Adrenal gland (tissue), 12 donors: ENCODE measurements around the gene LYPD8. TPM values are rescaled to one million over a fixed set of nuclear protein-coding genes. Genes with fewer than 3 reads are reported as not detected.

Experiments used
- DNase-seq, 7 donors: peaks; one replicate each; pipeline ENCODE4 v3.0.0-alpha.2; 2019 to 2020
- H3K27ac ChIP-seq, 5 donors: fragments of 200-600 bp; sonication (generic) in 4 of 5; 1 replicate in 3 of 5; 2 replicates in 2 of 5; pipeline versions ENCODE4 v1.5.1 to v1.8.0; 2016 to 2020; ENCODE audit warnings: mild to moderate bottlenecking in 1 of 5
- H3K27me3 ChIP-seq: fragments of 200-600 bp; 2 replicates; pipeline ENCODE4 v1.8.0; 2021
- H3K36me3 ChIP-seq, 2 donors: fragments of 200-600 bp; replicated peaks in 1 of 2; 1 replicate in 1 of 2; 2 replicates in 1 of 2; pipeline versions ENCODE4 v1.5.1 to v1.8.0; 2018 to 2022
- H3K4me1 ChIP-seq, 2 donors: fragments of 200-600 bp; replicated peaks in 1 of 2; 1 replicate in 1 of 2; 2 replicates in 1 of 2; pipeline versions ENCODE4 v1.5.1 to v1.8.0; 2018 to 2021
- H3K4me3 ChIP-seq, 4 donors: fragments of 200-600 bp; sonication (generic) in 3 of 4; one replicate each; pipeline ENCODE4 v1.5.1; 2016 to 2018
- H3K9me3 ChIP-seq, 3 donors: fragments of 200-600 bp; sonication (generic) in 1 of 3; replicated peaks in 1 of 3; 1 replicate in 2 of 3; 2 replicates in 1 of 3; pipeline versions ENCODE4 v1.5.1 to v1.8.0; 2016 to 2021
- CTCF ChIP-seq, 6 experiments: fragments of 450-650 bp in 4 of 6; fragments of 200-600 bp in 2 of 6; sonication (generic) in 1 of 6; IDR thresholded peaks; 1 replicate in 5 of 6; 2 replicates in 1 of 6; pipeline versions ENCODE4 v1.5.1 to v1.8.0; 2016 to 2021; ENCODE audit warnings: antibody characterized with exemption in 6 of 6, mild to moderate bottlenecking in 2 of 6, moderate library complexity in 1 of 6
- POLR2A ChIP-seq, 2 donors: fragments of 450-650 bp; IDR thresholded peaks; one replicate each; pipeline ENCODE4 v1.6.1; 2017; ENCODE audit warnings: antibody characterized with exemption in 2 of 2, mild to moderate bottlenecking in 2 of 2, moderate library complexity in 1 of 2
- WGBS, 4 donors: extraction: QIAGEN DNeasy Blood & Tissue Kit in 2 of 4; methylation state at CpG; one replicate each; pipeline versions ENCODE4 v1.1.5 to v1.1.7; 2013 to 2017; 5-methylcytosine and 5-hydroxymethylcytosine counted together
- intact Hi-C, 2 donors: fragments of 100-400 bp; cut with DNase I; formaldehyde crosslinking; loops; one replicate each; pipeline versions ENCODE4 v1.14.1 to v1.15.0; 2022 to 2023
- polyA plus RNA-seq, 3 donors: library from polyadenylated mRNA; stranded (reverse); fragments of 200-250 nt in 2 of 3; fragments of 350-450 nt in 1 of 3; fragmentation: Illumina TruSeq in 1 of 3; extraction: RNeasy Lipid Tissue Mini Kit (QIAGEN cat#74804) in 1 of 3; gene quantifications; one replicate each; pipeline ENCODE4 v1.2.3, GENCODE V29; 2013 to 2014
- total RNA-seq, 9 donors: library from RNA; depleted of rRNA in 4 of 9; stranded (reverse); fragments of >200 nt in 4 of 9; fragments of 120-200 nt in 1 of 9; fragmentation: NEBNext Ultra II Directional in 1 of 9; extraction: Animal tissue kit (Norgen Biotek cat#: 25700) in 1 of 9; gene quantifications; one replicate each; pipeline versions ENCODE4 v1.1.0 to v1.2.4, GENCODE V29; 2013 to 2023
- donor health status: healthy with polysubstance abuse.
- donor health status: Bipolar disorder and iron deficiency.
- donor health status: DM: yes; HTN: yes; CAD: no.
- donor health status: DM: no; HTN: no; CAD: no.
- donor health status: DM: no; HTN: no; CAD: no.
- donor health status: DM: yes; HTN: yes; CAD: no.

The LYPD8 gene
- total and polyA plus RNA-seq, 12 donors: 0.13 TPM; not detected in 11

GRCh38 chr1:248753708-248754280 is 1.8 kb downstream of the LYPD8 start:
- no peak overlapping the region for H3K4me3 ChIP-seq
- no peaks in the 10 kb centered on the region for H3K4me1 ChIP-seq
- H3K36me3 ChIP-seq: no peaks in the 10 kb centered on the region
- intact Hi-C loops: no loop called here
- no peaks in the 10 kb centered on the region for H3K9me3 ChIP-seq
- no peak overlapping the region for H3K27ac ChIP-seq
- TF ChIP-seq POLR2A (IDR thresholded peaks at IDR 0.05): no peak
- H3K27me3 ChIP-seq: no peaks in the 10 kb centered on the region
- no peak for DNase-seq
- 88 to 100% (median 96%) methylated on average over 2 of the region's 2 CpGs for WGBS, 4 donors

- 89 to 100% (median 96%) methylated on average over 1 of the region's 1 CpG for WGBS, 4 donors
- Histone ChIP-seq H3K36me3 (no peaks in the 10 kb centered on the region), H3K4me1 (no peaks in the 10 kb centered on the region), H3K27ac (no peak overlapping the region), H3K4me3 (no peak overlapping the region), H3K27me3 (no peaks in the 10 kb centered on the region), H3K9me3 (no peaks in the 10 kb centered on the region)
- intact Hi-C loops: no loop called here
- no peak for DNase-seq
- TF ChIP-seq POLR2A (IDR thresholded peaks at IDR 0.05) (no peak), CTCF (IDR thresholded peaks at IDR 0.05) (no peak)
Observed at GRCh38 chr1:248753029-248753594, 2.4 kb downstream of the LYPD8 start.

GRCh38 chr1:248752161-248753028 is 3.2 kb downstream of the LYPD8 start:
- Histone ChIP-seq H3K36me3 (no peaks in the 10 kb centered on the region), H3K4me3 (no peak overlapping the region), H3K9me3 (no peaks in the 10 kb centered on the region), H3K27ac (no peak overlapping the region), H3K4me1 (no peaks in the 10 kb centered on the region), H3K27me3 (no peaks in the 10 kb centered on the region)
- intact Hi-C loops: no loop called here
- TF ChIP-seq POLR2A (IDR thresholded peaks at IDR 0.05): no peak
- TF ChIP-seq CTCF (IDR thresholded peaks at IDR 0.05): no peak
- DNase-seq: peak in 1 of 7 donors; percentile 41
- 80 to 85% (median 81%) methylated on average over 7 to 8 of the region's 8 CpGs for WGBS, 4 donors

GRCh38 chr1:248751635-248752034 is 3.9 kb downstream of the LYPD8 start:
- Histone ChIP-seq H3K27me3 (no peaks in the 10 kb centered on the region), H3K9me3 (no peaks in the 10 kb centered on the region), H3K27ac (no peak overlapping the region), H3K4me1 (no peaks in the 10 kb centered on the region), H3K36me3 (no peaks in the 10 kb centered on the region), H3K4me3 (no peak overlapping the region)
- TF ChIP-seq POLR2A (IDR thresholded peaks at IDR 0.05): no peak
- no peak for TF ChIP-seq CTCF (IDR thresholded peaks at IDR 0.05)
- DNase-seq: no peak
- intact Hi-C loops: no loop called here
- WGBS, 4 donors: 78 to 92% (median 83%) methylated on average over 4 of the region's 4 CpGs
